K562 (cell line): Measurements from ENCODE around the gene MAN2A1. TPM values are rescaled to one million over a fixed set of nuclear protein-coding genes. Genes with fewer than 3 reads are reported as not detected.

ENCODE experiments used
- BRD9 ChIP-seq: fragments of 450-650 bp; IDR thresholded peaks from 2 replicates; pipeline ENCODE4 v1.6.1; 2018; ENCODE audit warnings: low read depth; ENCODE audit not compliant: partially characterized antibody
- CBX8 ChIP-seq: fragments of 200-600 bp; sonication (generic); IDR thresholded peaks from 2 replicates; pipeline ENCODE4 v1.6.1; 2012; ENCODE audit warnings: borderline replicate concordance, mixed run types, low read depth, mild to moderate bottlenecking, moderate library complexity, mixed read lengths, low read length, control low read depth, inconsistent platforms; ENCODE audit not compliant: poor library complexity, severe bottlenecking; ENCODE audit errors: extremely low read depth
- CEBPG ChIP-seq, 3 experiments: fragments of 200-800 bp in 1 of 3; sonication (Bioruptor generic) in 1 of 3; sonication (generic) in 1 of 3; formaldehyde crosslinking in 1 of 3; IDR thresholded peaks in 2 of 3; conservative IDR thresholded peaks in 1 of 3; 2 replicates each; pipeline versions ENCODE4 v1.6.1 to v1.8.0; 2016 to 2022; ENCODE audit warnings: missing compliant biosample characterization in 2 of 3, missing genetic modification characterization in 2 of 3, mild to moderate bottlenecking in 1 of 3, missing genetic modification reagents in 1 of 3
- HDAC2 ChIP-seq: fragments of 450-650 bp; IDR thresholded peaks from 2 replicates; pipeline ENCODE4 v1.6.1; 2016; ENCODE audit warnings: mild to moderate bottlenecking
- IRF2 ChIP-seq: sonication (generic); formaldehyde crosslinking; IDR thresholded peaks from 2 replicates; pipeline ENCODE4 v1.8.1; 2022; ENCODE audit warnings: mild to moderate bottlenecking, missing genetic modification reagents
- MAZ ChIP-seq, 2 experiments: fragments of 450-650 bp in 1 of 2; sonication (generic) in 1 of 2; formaldehyde crosslinking; IDR thresholded peaks in 1 of 2; conservative IDR thresholded peaks in 1 of 2; 2 replicates each; pipeline versions ENCODE4 v1.4.0 to v1.5.0; 2020; ENCODE audit warnings: mild to moderate bottlenecking in 1 of 2, missing genetic modification reagents in 1 of 2
- MYNN ChIP-seq, 2 experiments: sonication (generic); formaldehyde crosslinking in 1 of 2; IDR thresholded peaks; 2 replicates each; pipeline versions ENCODE4 v1.5.0 to v1.6.1; 2016 to 2020; ENCODE audit warnings: antibody characterized with exemption in 1 of 2, missing genetic modification reagents in 1 of 2
- NR2C1 ChIP-seq, 2 experiments: fragments of 450-650 bp; IDR thresholded peaks; 2 replicates each; pipeline ENCODE4 v1.6.1; 2017; ENCODE audit warnings: mild to moderate bottlenecking in 2 of 2, antibody characterized with exemption in 1 of 2, inconsistent platforms in 1 of 2, missing compliant biosample characterization in 1 of 2, missing genetic modification characterization in 1 of 2
- NRF1 ChIP-seq, 2 experiments: fragments of 450-650 bp; IDR thresholded peaks in 1 of 2; conservative IDR thresholded peaks in 1 of 2; 2 replicates each; pipeline ENCODE4 v1.6.1; 2014; ENCODE audit warnings: mild to moderate bottlenecking in 2 of 2
- SREBF2 ChIP-seq: sonication (generic); formaldehyde crosslinking; IDR thresholded peaks from 2 replicates; pipeline ENCODE4 v1.4.0; 2020; ENCODE audit warnings: mild to moderate bottlenecking, missing genetic modification reagents
- TCFL5 ChIP-seq: fragments of 250-450 bp; sonication (Bioruptor Pico); conservative IDR thresholded peaks from 2 replicates; pipeline ENCODE4 v1.6.1; 2021; ENCODE audit warnings: mild to moderate bottlenecking, moderate library complexity, matching md5 sums
- TRIM24 ChIP-seq, 2 experiments: fragments of 450-650 bp; IDR thresholded peaks; 2 replicates each; pipeline ENCODE4 v1.6.1; 2016
- ZFPM2 ChIP-seq: fragments of 250-450 bp; sonication (Bioruptor Pico); IDR thresholded peaks from 2 replicates; pipeline ENCODE4 v1.5.1; 2022; ENCODE audit warnings: mild to moderate bottlenecking
- ZNF316 ChIP-seq: fragments of 450-650 bp; IDR thresholded peaks from 2 replicates; pipeline ENCODE4 v1.6.1; 2016
- ZNF583 ChIP-seq: fragments of 250-450 bp; sonication (Bioruptor Pico); IDR thresholded peaks from 2 replicates; pipeline ENCODE4 v1.4.0; 2020
- polyA plus RNA-seq, 8 experiments: library from polyadenylated mRNA; depleted of rRNA in 4 of 8; stranded (reverse) in 5 of 8; unstranded in 3 of 8; fragments of >200 nt; fragmentation: Nextera tagmentation in 2 of 8; fragmentation: Illumina TruSeq in 1 of 8; extraction: Ambion mirVana in 2 of 8; extraction: Trizol in 1 of 8; gene quantifications; 2 replicates each; pipeline versions ENCODE4 v1.2.1 to v1.2.3, GENCODE V29; 2011 to 2014; ENCODE audit warnings: inconsistent platforms in 1 of 8, missing spikeins in 1 of 8
- total RNA-seq, 7 experiments: library from RNA; depleted of rRNA in 6 of 7; stranded (reverse); fragments of >200 nt in 6 of 7; fragmentation: Illumina TruSeq in 2 of 7; extraction: Trizol in 2 of 7; gene quantifications; 2 replicates each; pipeline versions ENCODE4 v1.2.1 to v1.2.3, GENCODE V29; 2011 to 2021; ENCODE audit warnings: low replicate concordance in 1 of 7
- TF ChIP-seq, protein P1 (sequence below): fragments of 250-450 bp; sonication (Bioruptor Pico); IDR thresholded peaks from 2 replicates; pipeline ENCODE4 v1.4.0; 2020; ENCODE audit warnings: mild to moderate bottlenecking, moderate library complexity
- TF ChIP-seq, protein P2 (sequence below): fragments of 450-650 bp; IDR thresholded peaks from 2 replicates; pipeline ENCODE4 v1.6.1; 2016; ENCODE audit warnings: borderline replicate concordance
- TF ChIP-seq, protein P3 (sequence below): sonication (generic); formaldehyde crosslinking; IDR thresholded peaks from 2 replicates; pipeline ENCODE4 v1.8.0; 2022; ENCODE audit warnings: mild to moderate bottlenecking, missing genetic modification reagents
- TF ChIP-seq, protein P4 (sequence below): fragments of 250-450 bp; sonication (Bioruptor Pico); IDR thresholded peaks from 2 replicates; pipeline ENCODE4 v1.8.0; 2021; ENCODE audit warnings: mild to moderate bottlenecking, moderate library complexity

Gene MAN2A1
- total and polyA plus RNA-seq, 9 of the 15 experiments (the other 6 are each of a cell fraction or from before 2014, with no cell fraction given), result 5.2 to 32.0 (median 19.8) TPM

DNA sequence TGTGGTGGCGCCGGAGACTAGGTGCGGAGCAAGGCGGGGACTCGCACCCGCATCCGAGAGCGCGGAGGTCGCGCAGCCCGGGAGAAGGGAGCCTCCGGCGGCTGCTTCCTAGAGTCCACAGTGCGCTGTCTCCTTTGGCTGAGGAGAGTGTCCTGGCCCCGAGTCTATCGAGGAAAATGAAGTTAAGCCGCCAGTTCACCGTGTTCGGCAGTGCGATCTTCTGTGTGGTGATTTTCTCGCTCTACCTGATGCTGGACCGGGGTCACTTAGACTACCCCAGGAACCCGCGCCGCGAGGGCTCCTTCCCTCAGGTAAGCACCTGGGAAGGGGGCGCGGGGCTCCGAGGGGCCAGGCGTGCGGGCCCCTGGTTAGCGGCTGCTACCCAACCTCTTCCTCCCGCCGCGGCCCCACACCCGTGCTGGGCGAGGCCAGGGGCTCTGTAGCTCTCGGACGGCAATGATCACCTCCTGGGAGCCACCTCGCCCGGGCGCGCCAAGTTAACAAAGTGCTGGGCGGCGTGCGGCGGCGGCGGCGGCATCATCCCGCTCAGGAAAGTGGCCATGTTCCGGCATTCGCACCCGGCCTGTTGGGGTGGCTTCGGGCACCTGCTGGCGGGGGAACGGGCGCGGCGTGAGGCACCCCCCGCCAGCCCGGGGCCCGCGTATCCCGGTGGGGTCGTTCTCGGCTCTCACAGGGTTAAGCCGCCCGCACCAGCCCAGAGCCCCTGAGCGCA lies 681 bp downstream of the MAN2A1 start (continued):
- TF ChIP-seq BRD9 (no peak), SREBF2 (no peak), ZNF316 (no peak), TCFL5 (CRISPR knock-in tag) (no peak), MAZ (CRISPR knock-in tag; conservative IDR thresholded peaks at IDR 0.05 in 1 of 2, IDR thresholded peaks at IDR 0.05 in 1 of 2) (peak; percentile 8 to 35; a peak in 1 of 4 replicates), HDAC2 (no peak), CBX8 (no peak), MYNN (IDR thresholded peaks at IDR 0.05) (no peak), MYNN (CRISPR knock-in tag; IDR thresholded peaks at IDR 0.05) (no peak), IRF2 (CRISPR knock-in tag) (no peak), NR2C1 (IDR thresholded peaks at IDR 0.05) (no peak), NR2C1 (tag; IDR thresholded peaks at IDR 0.05) (no peak), ZNF583 (CRISPR knock-in tag) (no peak), NRF1 (conservative IDR thresholded peaks at IDR 0.05 in 1 of 2, IDR thresholded peaks at IDR 0.05 in 1 of 2) (no peak), CEBPG (CRISPR knock-in tag; IDR thresholded peaks at IDR 0.05) (no peak), CEBPG (tag; conservative IDR thresholded peaks at IDR 0.05 in 1 of 2, IDR thresholded peaks at IDR 0.05 in 1 of 2) (no peak), ZFPM2 (CRISPR knock-in tag) (no peak), TRIM24 (IDR thresholded peaks at IDR 0.05) (no peak)
- TF ChIP-seq, protein P1, sequence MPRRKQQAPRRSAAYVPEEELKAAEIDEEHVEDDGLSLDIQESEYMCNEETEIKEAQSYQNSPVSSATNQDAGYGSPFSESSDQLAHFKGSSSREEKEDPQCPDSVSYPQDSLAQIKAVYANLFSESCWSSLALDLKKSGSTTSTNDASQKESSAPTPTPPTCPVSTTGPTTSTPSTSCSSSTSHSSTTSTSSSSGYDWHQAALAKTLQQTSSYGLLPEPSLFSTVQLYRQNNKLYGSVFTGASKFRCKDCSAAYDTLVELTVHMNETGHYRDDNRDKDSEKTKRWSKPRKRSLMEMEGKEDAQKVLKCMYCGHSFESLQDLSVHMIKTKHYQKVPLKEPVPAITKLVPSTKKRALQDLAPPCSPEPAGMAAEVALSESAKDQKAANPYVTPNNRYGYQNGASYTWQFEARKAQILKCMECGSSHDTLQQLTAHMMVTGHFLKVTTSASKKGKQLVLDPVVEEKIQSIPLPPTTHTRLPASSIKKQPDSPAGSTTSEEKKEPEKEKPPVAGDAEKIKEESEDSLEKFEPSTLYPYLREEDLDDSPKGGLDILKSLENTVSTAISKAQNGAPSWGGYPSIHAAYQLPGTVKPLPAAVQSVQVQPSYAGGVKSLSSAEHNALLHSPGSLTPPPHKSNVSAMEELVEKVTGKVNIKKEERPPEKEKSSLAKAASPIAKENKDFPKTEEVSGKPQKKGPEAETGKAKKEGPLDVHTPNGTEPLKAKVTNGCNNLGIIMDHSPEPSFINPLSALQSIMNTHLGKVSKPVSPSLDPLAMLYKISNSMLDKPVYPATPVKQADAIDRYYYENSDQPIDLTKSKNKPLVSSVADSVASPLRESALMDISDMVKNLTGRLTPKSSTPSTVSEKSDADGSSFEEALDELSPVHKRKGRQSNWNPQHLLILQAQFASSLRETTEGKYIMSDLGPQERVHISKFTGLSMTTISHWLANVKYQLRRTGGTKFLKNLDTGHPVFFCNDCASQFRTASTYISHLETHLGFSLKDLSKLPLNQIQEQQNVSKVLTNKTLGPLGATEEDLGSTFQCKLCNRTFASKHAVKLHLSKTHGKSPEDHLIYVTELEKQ (CRISPR knock-in tag), result no peak
- TF ChIP-seq, protein P2, sequence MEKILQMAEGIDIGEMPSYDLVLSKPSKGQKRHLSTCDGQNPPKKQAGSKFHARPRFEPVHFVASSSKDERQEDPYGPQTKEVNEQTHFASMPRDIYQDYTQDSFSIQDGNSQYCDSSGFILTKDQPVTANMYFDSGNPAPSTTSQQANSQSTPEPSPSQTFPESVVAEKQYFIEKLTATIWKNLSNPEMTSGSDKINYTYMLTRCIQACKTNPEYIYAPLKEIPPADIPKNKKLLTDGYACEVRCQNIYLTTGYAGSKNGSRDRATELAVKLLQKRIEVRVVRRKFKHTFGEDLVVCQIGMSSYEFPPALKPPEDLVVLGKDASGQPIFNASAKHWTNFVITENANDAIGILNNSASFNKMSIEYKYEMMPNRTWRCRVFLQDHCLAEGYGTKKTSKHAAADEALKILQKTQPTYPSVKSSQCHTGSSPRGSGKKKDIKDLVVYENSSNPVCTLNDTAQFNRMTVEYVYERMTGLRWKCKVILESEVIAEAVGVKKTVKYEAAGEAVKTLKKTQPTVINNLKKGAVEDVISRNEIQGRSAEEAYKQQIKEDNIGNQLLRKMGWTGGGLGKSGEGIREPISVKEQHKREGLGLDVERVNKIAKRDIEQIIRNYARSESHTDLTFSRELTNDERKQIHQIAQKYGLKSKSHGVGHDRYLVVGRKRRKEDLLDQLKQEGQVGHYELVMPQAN, result no peak; the same call in 1 of the 2 replicates
- TF ChIP-seq, protein P3, sequence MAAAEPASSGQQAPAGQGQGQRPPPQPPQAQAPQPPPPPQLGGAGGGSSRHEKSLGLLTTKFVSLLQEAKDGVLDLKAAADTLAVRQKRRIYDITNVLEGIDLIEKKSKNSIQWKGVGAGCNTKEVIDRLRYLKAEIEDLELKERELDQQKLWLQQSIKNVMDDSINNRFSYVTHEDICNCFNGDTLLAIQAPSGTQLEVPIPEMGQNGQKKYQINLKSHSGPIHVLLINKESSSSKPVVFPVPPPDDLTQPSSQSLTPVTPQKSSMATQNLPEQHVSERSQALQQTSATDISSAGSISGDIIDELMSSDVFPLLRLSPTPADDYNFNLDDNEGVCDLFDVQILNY (CRISPR knock-in tag), result no peak
- TF ChIP-seq, protein P4, sequence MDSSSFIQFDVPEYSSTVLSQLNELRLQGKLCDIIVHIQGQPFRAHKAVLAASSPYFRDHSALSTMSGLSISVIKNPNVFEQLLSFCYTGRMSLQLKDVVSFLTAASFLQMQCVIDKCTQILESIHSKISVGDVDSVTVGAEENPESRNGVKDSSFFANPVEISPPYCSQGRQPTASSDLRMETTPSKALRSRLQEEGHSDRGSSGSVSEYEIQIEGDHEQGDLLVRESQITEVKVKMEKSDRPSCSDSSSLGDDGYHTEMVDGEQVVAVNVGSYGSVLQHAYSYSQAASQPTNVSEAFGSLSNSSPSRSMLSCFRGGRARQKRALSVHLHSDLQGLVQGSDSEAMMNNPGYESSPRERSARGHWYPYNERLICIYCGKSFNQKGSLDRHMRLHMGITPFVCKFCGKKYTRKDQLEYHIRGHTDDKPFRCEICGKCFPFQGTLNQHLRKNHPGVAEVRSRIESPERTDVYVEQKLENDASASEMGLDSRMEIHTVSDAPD (CRISPR knock-in tag), result no peak
